Right lung (tissue), 5 donors: Measurements from ENCODE around the gene PCDHB11. TPM values are rescaled to one million over a fixed set of nuclear protein-coding genes. Genes with fewer than 3 reads are reported as not detected.
A peak's percentile ranks its signal among the peaks of the same experiment; 100 is the strongest.
"Not testable (repeated sequence)": the region's sequence is repeated elsewhere in the genome, so short reads cannot be mapped to it uniquely, and the experiment has no call there.

Experiments used
- DNase-seq, 2 donors: peaks; one replicate each; pipeline ENCODE4 v3.0.0-alpha.2; 2013
- polyA plus RNA-seq, 5 donors: library from polyadenylated mRNA; unstranded; fragments of 120-200 nt; gene quantifications; one replicate each; pipeline versions ENCODE4 v1.2.1 to v1.2.3, GENCODE V29; 2013; ENCODE audit warnings: inconsistent platforms in 1 of 5, low replicate concordance in 1 of 5; ENCODE audit not compliant: insufficient read length in 5 of 5, insufficient read depth in 1 of 5

The PCDHB11 gene
- polyA plus RNA-seq, 5 donors: 1.7 to 4.5 (median 3.3) TPM

GRCh38 chr5:141184117-141184855 is 15.1 kb upstream of the PCDHB11 start:
- not testable (repeated sequence) for DNase-seq

- DNase-seq: no peak
Measured at GRCh38 chr5:141186897-141187512, 12.4 kb upstream of the PCDHB11 start, which contains the start of gene PCDHB9. PCDHB9 (plus strand) TSS chr5:141187161; CDS start chr5:141187319, 158 bp downstream.

GRCh38 chr5:141188682-141189081 is 10.7 kb upstream of the PCDHB11 start:
- not testable (repeated sequence) for DNase-seq

GRCh38 chr5:141189131-141189530 is 10.3 kb upstream of the PCDHB11 start:
- not testable (repeated sequence) for DNase-seq

- no peak for DNase-seq
Measured at GRCh38 chr5:141192110-141192725, 7.2 kb upstream of the PCDHB11 start, which contains the start of gene PCDHB10. PCDHB10 (plus strand) TSS chr5:141192353; CDS start chr5:141192553, 200 bp downstream.

- not testable (repeated sequence) for DNase-seq
Measured at GRCh38 chr5:141194332-141194731, 5.1 kb upstream of the PCDHB11 start.

GRCh38 chr5:141196363-141196762 is 3.1 kb upstream of the PCDHB11 start:
- no peak for DNase-seq

- DNase-seq: not testable (repeated sequence)
Measured at GRCh38 chr5:141201126-141201525, 1.7 kb downstream of the PCDHB11 start.

GRCh38 chr5:141201646-141202045 is 2.2 kb downstream of the PCDHB11 start:
- DNase-seq: not testable (repeated sequence)

- DNase-seq: peak in 1 of 2 donors; percentile 18
Measured at GRCh38 chr5:141208478-141208877, 9.1 kb downstream of the PCDHB11 start, which contains the start of gene PCDHB12. PCDHB12 (plus strand) TSS chr5:141208719; CDS start chr5:141208908, 189 bp downstream.

- not testable (repeated sequence) for DNase-seq
Measured at GRCh38 chr5:141210281-141210680, 10.9 kb downstream of the PCDHB11 start.

GRCh38 chr5:141210849-141211248 is 11.4 kb downstream of the PCDHB11 start:
- not testable (repeated sequence) for DNase-seq

GRCh38 chr5:141213656-141214339 is 14.4 kb downstream of the PCDHB11 start, which contains the start of gene PCDHB13:
PCDHB13 (plus strand) TSS chr5:141213919; CDS start chr5:141214124, 205 bp downstream.
- not testable (repeated sequence) for DNase-seq

- not testable (repeated sequence) for DNase-seq
Measured at GRCh38 chr5:141214583-141214982, 15.2 kb downstream of the PCDHB11 start.

- DNase-seq: not testable (repeated sequence)
Measured at GRCh38 chr5:141215504-141215903, 16.1 kb downstream of the PCDHB11 start.

- not testable (repeated sequence) for DNase-seq
Measured at GRCh38 chr5:141216035-141216434, 16.6 kb downstream of the PCDHB11 start.

- DNase-seq: peak in 1 of 2 donors; percentile 24
Measured at GRCh38 chr5:141223112-141223783, 23.8 kb downstream of the PCDHB11 start, which contains the start of gene PCDHB14. PCDHB14 (plus strand) TSS chr5:141223343; CDS start chr5:141223506, 163 bp downstream.

GRCh38 chr5:141224844-141225243 is 25.4 kb downstream of the PCDHB11 start:
- not testable (repeated sequence) for DNase-seq

- not testable (repeated sequence) for DNase-seq
Measured at GRCh38 chr5:141225421-141225820, 26.0 kb downstream of the PCDHB11 start.

- DNase-seq: peak in 1 of 2 donors; percentile 22
Measured at GRCh38 chr5:141234109-141234667, 34.8 kb downstream of the PCDHB11 start.
